HepG2 (cell line): ENCODE measurements around the gene RNGTT. TPM values are rescaled to one million over a fixed set of nuclear protein-coding genes. Genes with fewer than 3 reads are reported as not detected.

Experiments
- ELF3 ChIP-seq: IDR thresholded peaks from 2 replicates; pipeline ENCODE4 v1.6.1; 2016; ENCODE audit warnings: missing genetic modification reagents, missing compliant biosample characterization
- HNF4G ChIP-seq, 2 experiments: sonication (generic) in 1 of 2; formaldehyde crosslinking in 1 of 2; IDR thresholded peaks; 2 replicates each; pipeline versions ENCODE4 v1.4.0 to v1.6.1; 2011 to 2020; ENCODE audit warnings: borderline replicate concordance in 2 of 2, low read depth in 2 of 2, mild to moderate bottlenecking in 2 of 2, low read length in 1 of 2, missing genetic modification reagents in 1 of 2, moderate library complexity in 1 of 2
- KDM6A ChIP-seq: IDR thresholded peaks from 2 replicates; pipeline ENCODE4 v1.6.1; 2016; ENCODE audit warnings: low read depth
- MBD4 ChIP-seq: IDR thresholded peaks from 2 replicates; pipeline ENCODE4 v1.6.1; 2012; ENCODE audit warnings: low read length, inconsistent platforms, borderline replicate concordance
- MED8 ChIP-seq: sonication (generic); formaldehyde crosslinking; IDR thresholded peaks from 2 replicates; pipeline ENCODE4 v1.8.1; 2023; ENCODE audit warnings: mild to moderate bottlenecking, missing genetic modification reagents; ENCODE audit not compliant: insufficient replicate concordance
- MTF1 ChIP-seq: sonication (generic); formaldehyde crosslinking; IDR thresholded peaks from 2 replicates; pipeline ENCODE4 v1.5.0; 2020; ENCODE audit warnings: missing genetic modification reagents
- MYNN ChIP-seq: sonication (generic); formaldehyde crosslinking; IDR thresholded peaks from 2 replicates; pipeline ENCODE4 v1.4.0; 2020; ENCODE audit warnings: mild to moderate bottlenecking, low read depth, missing genetic modification reagents
- NFE2L1 ChIP-seq: sonication (generic); formaldehyde crosslinking; IDR thresholded peaks from 2 replicates; pipeline ENCODE4 v1.4.0; 2020; ENCODE audit warnings: missing genetic modification reagents, mild to moderate bottlenecking, borderline replicate concordance
- SIN3A ChIP-seq: IDR thresholded peaks from 2 replicates; pipeline ENCODE4 v1.6.1; 2011; ENCODE audit warnings: low read depth, mild to moderate bottlenecking, control low read depth, low read length, borderline replicate concordance
- SSRP1 ChIP-seq: IDR thresholded peaks from 2 replicates; pipeline ENCODE4 v1.6.1; 2016; ENCODE audit warnings: control low read depth
- TCF7L2 ChIP-seq: IDR thresholded peaks from 2 replicates; pipeline ENCODE4 v1.6.1; 2011; ENCODE audit warnings: mild to moderate bottlenecking, low read depth, low read length, moderate library complexity
- TRIM24 ChIP-seq: sonication (generic); formaldehyde crosslinking; IDR thresholded peaks from 2 replicates; pipeline ENCODE4 v1.8.0; 2022; ENCODE audit warnings: mild to moderate bottlenecking, missing genetic modification reagents
- ZMYM4 ChIP-seq: sonication (generic); formaldehyde crosslinking; IDR thresholded peaks from 2 replicates; pipeline ENCODE4 v1.8.1; 2023; ENCODE audit warnings: mild to moderate bottlenecking, missing genetic modification reagents
- ZNF136 ChIP-seq: sonication (generic); formaldehyde crosslinking; IDR thresholded peaks from 2 replicates; pipeline ENCODE4 v1.8.1; 2022; ENCODE audit warnings: low read depth, mild to moderate bottlenecking, moderate library complexity, missing genetic modification reagents
- ZNF251 ChIP-seq: sonication (generic); formaldehyde crosslinking; IDR thresholded peaks from 2 replicates; pipeline ENCODE4 v1.9.0; 2021; ENCODE audit warnings: mild to moderate bottlenecking, missing genetic modification reagents
- ZNF546 ChIP-seq: sonication (generic); formaldehyde crosslinking; conservative IDR thresholded peaks from 2 replicates; pipeline ENCODE4 v1.8.1; 2023; ENCODE audit warnings: mild to moderate bottlenecking, missing genetic modification reagents
- ZNF841 ChIP-seq: sonication (generic); formaldehyde crosslinking; IDR thresholded peaks from 2 replicates; pipeline ENCODE4 v1.8.1; 2023; ENCODE audit warnings: missing genetic modification reagents, borderline replicate concordance
- polyA plus RNA-seq, 8 experiments: library from polyadenylated mRNA; depleted of rRNA in 3 of 8; stranded (reverse) in 7 of 8; unstranded in 1 of 8; fragments of >200 nt; fragmentation: Illumina TruSeq in 4 of 8; extraction: Trizol in 4 of 8; gene quantifications; 2 replicates each; pipeline versions ENCODE4 v1.2.1 to v1.2.3, GENCODE V29; 2011 to 2016; ENCODE audit warnings: low read depth in 4 of 8, missing spikeins in 1 of 8, mixed read lengths in 1 of 8; ENCODE audit not compliant: insufficient read depth in 1 of 8
- total RNA-seq, 5 experiments: library from RNA; depleted of rRNA; stranded (reverse); fragments of >200 nt; fragmentation: Illumina TruSeq; extraction: Trizol; gene quantifications; 2 replicates each; pipeline ENCODE4 v1.2.3, GENCODE V29; 2016; ENCODE audit warnings: low read depth in 1 of 5
- TF ChIP-seq, protein P1 (sequence below): sonication (generic); formaldehyde crosslinking; IDR thresholded peaks from 2 replicates; pipeline ENCODE4 v1.5.0; 2020; ENCODE audit warnings: missing genetic modification reagents
- TF ChIP-seq, protein P2 (sequence below), 2 experiments: fragments of 450-650 bp in 1 of 2; sonication (generic) in 1 of 2; formaldehyde crosslinking; IDR thresholded peaks; 2 replicates each; pipeline versions ENCODE4 v1.5.0 to v1.8.0; 2020 to 2022; ENCODE audit warnings: mild to moderate bottlenecking in 1 of 2, missing genetic modification reagents in 1 of 2
- TF ChIP-seq, protein P3 (sequence below): IDR thresholded peaks from 2 replicates; pipeline ENCODE4 v1.6.1; 2016; ENCODE audit warnings: missing biosample characterization, missing genetic modification reagents, low read depth
- TF ChIP-seq, protein P4 (sequence below): sonication (generic); formaldehyde crosslinking; conservative IDR thresholded peaks from 2 replicates; pipeline ENCODE4 v1.8.0; 2022; ENCODE audit warnings: mild to moderate bottlenecking, moderate library complexity, missing genetic modification reagents
- TF ChIP-seq, protein P5 (sequence below): sonication (generic); formaldehyde crosslinking; IDR thresholded peaks from 2 replicates; pipeline ENCODE4 v1.8.1; 2023; ENCODE audit warnings: mild to moderate bottlenecking, inconsistent platforms, moderate library complexity, missing genetic modification reagents, borderline replicate concordance

Gene RNGTT
- total and polyA plus RNA-seq, 2 of the 13 experiments (the other 11 are each of a cell fraction or from before 2014, with no cell fraction given): 6.0 to 22.6 TPM

DNA sequence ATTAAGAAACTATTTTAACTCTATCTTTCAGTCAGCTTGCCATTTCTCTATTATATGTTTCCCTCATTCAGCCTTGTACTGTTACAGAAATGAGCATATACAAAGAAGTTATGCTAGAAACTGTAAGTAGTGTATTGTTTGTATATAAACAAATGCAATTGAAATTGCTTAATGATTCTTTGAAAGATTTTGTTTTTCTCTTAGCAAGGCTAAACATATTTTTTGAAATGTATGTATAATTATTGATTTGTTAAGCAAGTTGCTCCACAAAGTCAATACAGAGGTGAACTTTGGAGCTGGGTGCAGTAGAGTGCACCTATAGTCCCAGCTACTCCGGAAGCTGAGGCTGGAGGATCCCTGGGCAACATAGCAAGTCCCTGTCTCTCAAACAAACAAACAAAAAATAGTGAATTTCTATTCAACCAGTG is 253.6 kb downstream of the RNGTT start (continued):
- TF ChIP-seq MBD4 (peak; percentile 84; the same call in 1 of the 2 replicates), SIN3A (no peak), MTF1 (CRISPR knock-in tag) (no peak), KDM6A (CRISPR knock-in tag) (peak; percentile 85), MYNN (CRISPR knock-in tag) (no peak), ZMYM4 (CRISPR knock-in tag) (peak; percentile 89), ZNF841 (CRISPR knock-in tag) (no peak), SSRP1 (CRISPR knock-in tag) (no peak), ZNF251 (CRISPR knock-in tag) (no peak), TCF7L2 (no peak), MED8 (CRISPR knock-in tag) (no peak), HNF4G (IDR thresholded peaks at IDR 0.05; ENCODE audit: borderline replicate concordance, low read depth, low read length) (peak; percentile 97), HNF4G (CRISPR knock-in tag; IDR thresholded peaks at IDR 0.05; ENCODE audit: borderline replicate concordance, low read depth) (peak; percentile 84; the same call in 1 of the 2 replicates), NFE2L1 (CRISPR knock-in tag) (no peak), TRIM24 (CRISPR knock-in tag) (peak; percentile 89), ZNF546 (CRISPR knock-in tag) (no peak), ZNF136 (CRISPR knock-in tag) (no peak), ELF3 (CRISPR knock-in tag) (peak; percentile 74)
- TF ChIP-seq, protein P1, sequence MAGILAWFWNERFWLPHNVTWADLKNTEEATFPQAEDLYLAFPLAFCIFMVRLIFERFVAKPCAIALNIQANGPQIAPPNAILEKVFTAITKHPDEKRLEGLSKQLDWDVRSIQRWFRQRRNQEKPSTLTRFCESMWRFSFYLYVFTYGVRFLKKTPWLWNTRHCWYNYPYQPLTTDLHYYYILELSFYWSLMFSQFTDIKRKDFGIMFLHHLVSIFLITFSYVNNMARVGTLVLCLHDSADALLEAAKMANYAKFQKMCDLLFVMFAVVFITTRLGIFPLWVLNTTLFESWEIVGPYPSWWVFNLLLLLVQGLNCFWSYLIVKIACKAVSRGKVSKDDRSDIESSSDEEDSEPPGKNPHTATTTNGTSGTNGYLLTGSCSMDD (CRISPR knock-in tag): no peak
- TF ChIP-seq, protein P2, sequence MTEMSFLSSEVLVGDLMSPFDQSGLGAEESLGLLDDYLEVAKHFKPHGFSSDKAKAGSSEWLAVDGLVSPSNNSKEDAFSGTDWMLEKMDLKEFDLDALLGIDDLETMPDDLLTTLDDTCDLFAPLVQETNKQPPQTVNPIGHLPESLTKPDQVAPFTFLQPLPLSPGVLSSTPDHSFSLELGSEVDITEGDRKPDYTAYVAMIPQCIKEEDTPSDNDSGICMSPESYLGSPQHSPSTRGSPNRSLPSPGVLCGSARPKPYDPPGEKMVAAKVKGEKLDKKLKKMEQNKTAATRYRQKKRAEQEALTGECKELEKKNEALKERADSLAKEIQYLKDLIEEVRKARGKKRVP (CRISPR knock-in tag; IDR thresholded peaks at IDR 0.05): peak in 1 of 2 experiments; percentile 42; a peak in 1 of 4 replicates
- TF ChIP-seq, protein P3, sequence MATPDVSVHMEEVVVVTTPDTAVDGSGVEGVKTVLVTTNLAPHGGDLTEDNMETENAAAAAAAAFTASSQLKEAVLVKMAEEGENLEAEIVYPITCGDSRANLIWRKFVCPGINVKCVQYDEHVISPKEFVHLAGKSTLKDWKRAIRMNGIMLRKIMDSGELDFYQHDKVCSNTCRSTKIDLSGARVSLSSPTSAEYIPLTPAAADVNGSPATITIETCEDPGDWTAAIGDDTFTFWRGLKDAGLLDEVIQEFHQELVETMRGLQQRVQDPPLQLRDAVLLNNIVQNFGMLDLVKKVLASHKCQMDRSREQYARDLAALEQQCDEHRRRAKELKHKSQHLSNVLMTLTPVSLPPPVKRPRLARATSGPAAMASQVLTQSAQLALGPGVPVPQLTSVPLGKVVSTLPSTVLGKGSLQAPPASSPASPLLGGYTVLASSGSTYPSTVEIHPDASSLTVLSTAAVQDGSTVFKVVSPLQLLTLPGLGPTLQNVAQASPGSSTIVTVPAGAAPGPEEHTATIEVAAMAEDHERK (CRISPR knock-in tag): no peak
- TF ChIP-seq, protein P4, sequence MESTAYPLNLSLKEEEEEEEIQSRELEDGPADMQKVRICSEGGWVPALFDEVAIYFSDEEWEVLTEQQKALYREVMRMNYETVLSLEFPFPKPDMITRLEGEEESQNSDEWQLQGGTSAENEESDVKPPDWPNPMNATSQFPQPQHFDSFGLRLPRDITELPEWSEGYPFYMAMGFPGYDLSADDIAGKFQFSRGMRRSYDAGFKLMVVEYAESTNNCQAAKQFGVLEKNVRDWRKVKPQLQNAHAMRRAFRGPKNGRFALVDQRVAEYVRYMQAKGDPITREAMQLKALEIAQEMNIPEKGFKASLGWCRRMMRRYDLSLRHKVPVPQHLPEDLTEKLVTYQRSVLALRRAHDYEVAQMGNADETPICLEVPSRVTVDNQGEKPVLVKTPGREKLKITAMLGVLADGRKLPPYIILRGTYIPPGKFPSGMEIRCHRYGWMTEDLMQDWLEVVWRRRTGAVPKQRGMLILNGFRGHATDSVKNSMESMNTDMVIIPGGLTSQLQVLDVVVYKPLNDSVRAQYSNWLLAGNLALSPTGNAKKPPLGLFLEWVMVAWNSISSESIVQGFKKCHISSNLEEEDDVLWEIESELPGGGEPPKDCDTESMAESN (CRISPR knock-in tag): 0 out of 2 replicates have a peak, but pooled peaks have one; percentile 33
- TF ChIP-seq, protein P5, sequence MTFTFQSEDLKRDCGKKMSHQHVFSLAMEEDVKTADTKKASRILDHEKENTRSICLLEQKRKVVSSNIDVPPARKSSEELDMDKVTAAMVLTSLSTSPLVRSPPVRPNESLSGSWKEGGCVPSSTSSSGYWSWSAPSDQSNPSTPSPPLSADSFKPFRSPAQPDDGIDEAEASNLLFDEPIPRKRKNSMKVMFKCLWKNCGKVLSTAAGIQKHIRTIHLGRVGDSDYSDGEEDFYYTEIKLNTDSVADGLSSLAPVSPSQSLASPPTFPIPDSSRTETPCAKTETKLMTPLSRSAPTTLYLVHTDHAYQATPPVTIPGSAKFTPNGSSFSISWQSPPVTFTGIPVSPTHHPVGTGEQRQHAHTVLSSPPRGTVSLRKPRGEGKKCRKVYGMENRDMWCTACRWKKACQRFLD (CRISPR knock-in tag): no peak
